Stimulated activated CD4-positive, alpha-beta T cell treated with anti-CD3 and anti-CD28 coated beads, Interleukin-15, amount 100 ng/mL, for 24 hours (primary cell): ENCODE measurements around the gene FLRT3.

Experiments used
- DNase-seq: peaks from one replicate; pipeline ENCODE4 v3.0.0-alpha.2; 2020

FLRT3 gene

GRCh38 chr20:14313341-14314020 lies 23.9 kb downstream of the FLRT3 start:
- DNase-seq = no peak

- no peak for DNase-seq
Observed at GRCh38 chr20:14312001-14312400, 25.4 kb downstream of the FLRT3 start.

- DNase-seq = no peak
Observed at GRCh38 chr20:14310977-14311627, 26.3 kb downstream of the FLRT3 start.

- no peak for DNase-seq
Observed at GRCh38 chr20:14307956-14308355, 29.5 kb downstream of the FLRT3 start.

- DNase-seq = no peak
Observed at GRCh38 chr20:14304472-14304871, 32.9 kb downstream of the FLRT3 start.

GRCh38 chr20:14303651-14304050 lies 33.8 kb downstream of the FLRT3 start:
- DNase-seq = no peak

- DNase-seq = no peak
Observed at GRCh38 chr20:14303106-14303505, 34.3 kb downstream of the FLRT3 start.

- no peak for DNase-seq
Observed at GRCh38 chr20:14299831-14300230, 37.6 kb downstream of the FLRT3 start.

- no peak for DNase-seq
Observed at GRCh38 chr20:14295770-14296309, 41.6 kb downstream of the FLRT3 start.

GRCh38 chr20:14295238-14295637 lies 42.2 kb downstream of the FLRT3 start:
- no peak for DNase-seq

- DNase-seq = no peak
Observed at GRCh38 chr20:14291502-14291901, 45.9 kb downstream of the FLRT3 start.

GRCh38 chr20:14288341-14289330 lies 48.8 kb downstream of the FLRT3 start:
- no peak for DNase-seq

GRCh38 chr20:14284443-14284842 lies 53.0 kb downstream of the FLRT3 start:
- DNase-seq = no peak

- DNase-seq = no peak
Observed at GRCh38 chr20:14282140-14282539, 55.3 kb downstream of the FLRT3 start.
